Neutrophil (primary cell): ENCODE measurements around the gene MRPL39.

Experiments
- H3K27ac ChIP-seq: fragments of 200-600 bp; sonication (generic); 2 replicates; pipeline ENCODE4 v1.5.1; 2016; ENCODE audit warnings: mild to moderate bottlenecking, moderate library complexity
- H3K27me3 ChIP-seq: fragments of 200-600 bp; sonication (generic); 2 replicates; pipeline ENCODE4 v1.6.0; 2016; ENCODE audit warnings: mild to moderate bottlenecking
- H3K36me3 ChIP-seq: fragments of 200-600 bp; sonication (generic); 2 replicates; pipeline ENCODE4 v1.5.1; 2017
- H3K4me1 ChIP-seq, 2 experiments: fragments of 200-600 bp in 1 of 2; sonication (generic) in 1 of 2; 1 replicate in 1 of 2; 2 replicates in 1 of 2; pipeline versions ENCODE4 v1.5.1 to v1.6.1; 2013 to 2016; ENCODE audit warnings: low read depth in 1 of 2, low read length in 1 of 2, mild to moderate bottlenecking in 1 of 2, moderate library complexity in 1 of 2; ENCODE audit not compliant: control insufficient read depth in 1 of 2, insufficient read depth in 1 of 2
- H3K4me3 ChIP-seq, 2 experiments: fragments of 200-600 bp in 1 of 2; sonication (generic) in 1 of 2; 1 replicate in 1 of 2; 2 replicates in 1 of 2; pipeline ENCODE4 v1.5.1; 2013 to 2016; ENCODE audit warnings: low read depth in 1 of 2, low read length in 1 of 2, mild to moderate bottlenecking in 1 of 2, moderate library complexity in 1 of 2
- H3K9me3 ChIP-seq: fragments of 200-600 bp; sonication (generic); 2 replicates; pipeline ENCODE4 v1.5.1; 2016
- TF ChIP-seq, protein P1 (sequence below): fragments of 200-600 bp; sonication (generic); IDR thresholded peaks from 2 replicates; pipeline ENCODE4 v1.5.1; 2016; ENCODE audit warnings: antibody characterized with exemption

Gene MRPL39

DNA sequence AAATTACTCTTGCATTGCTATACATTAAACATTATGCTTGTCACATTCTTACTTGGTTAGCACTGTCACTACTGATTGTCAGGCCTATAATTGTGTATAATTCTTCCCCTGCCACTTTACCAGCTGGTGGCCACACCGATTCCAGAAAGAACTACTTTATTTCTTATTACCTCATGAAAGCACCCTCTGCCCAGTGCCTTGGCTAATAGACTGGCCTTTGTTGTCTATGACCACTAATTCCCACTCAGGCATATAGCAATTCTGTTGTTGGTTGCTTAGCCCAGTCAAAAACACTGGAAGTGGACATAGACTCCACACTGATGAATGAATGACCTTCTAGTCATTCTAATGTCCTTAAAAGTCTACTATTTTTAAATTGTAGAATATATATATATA lies 35.6 kb downstream of the MRPL39 start:
- no peaks in the 10 kb centered on the region for H3K27me3 ChIP-seq
- no peaks in the 10 kb centered on the region for H3K9me3 ChIP-seq
- TF ChIP-seq, protein P1, sequence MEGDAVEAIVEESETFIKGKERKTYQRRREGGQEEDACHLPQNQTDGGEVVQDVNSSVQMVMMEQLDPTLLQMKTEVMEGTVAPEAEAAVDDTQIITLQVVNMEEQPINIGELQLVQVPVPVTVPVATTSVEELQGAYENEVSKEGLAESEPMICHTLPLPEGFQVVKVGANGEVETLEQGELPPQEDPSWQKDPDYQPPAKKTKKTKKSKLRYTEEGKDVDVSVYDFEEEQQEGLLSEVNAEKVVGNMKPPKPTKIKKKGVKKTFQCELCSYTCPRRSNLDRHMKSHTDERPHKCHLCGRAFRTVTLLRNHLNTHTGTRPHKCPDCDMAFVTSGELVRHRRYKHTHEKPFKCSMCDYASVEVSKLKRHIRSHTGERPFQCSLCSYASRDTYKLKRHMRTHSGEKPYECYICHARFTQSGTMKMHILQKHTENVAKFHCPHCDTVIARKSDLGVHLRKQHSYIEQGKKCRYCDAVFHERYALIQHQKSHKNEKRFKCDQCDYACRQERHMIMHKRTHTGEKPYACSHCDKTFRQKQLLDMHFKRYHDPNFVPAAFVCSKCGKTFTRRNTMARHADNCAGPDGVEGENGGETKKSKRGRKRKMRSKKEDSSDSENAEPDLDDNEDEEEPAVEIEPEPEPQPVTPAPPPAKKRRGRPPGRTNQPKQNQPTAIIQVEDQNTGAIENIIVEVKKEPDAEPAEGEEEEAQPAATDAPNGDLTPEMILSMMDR: no peak
- no peaks in the 10 kb centered on the region for H3K36me3 ChIP-seq
- no peak overlapping the region for H3K4me3 ChIP-seq
- no peak overlapping the region for H3K27ac ChIP-seq
- H3K4me1 ChIP-seq: no peaks in the 10 kb centered on the region

DNA sequence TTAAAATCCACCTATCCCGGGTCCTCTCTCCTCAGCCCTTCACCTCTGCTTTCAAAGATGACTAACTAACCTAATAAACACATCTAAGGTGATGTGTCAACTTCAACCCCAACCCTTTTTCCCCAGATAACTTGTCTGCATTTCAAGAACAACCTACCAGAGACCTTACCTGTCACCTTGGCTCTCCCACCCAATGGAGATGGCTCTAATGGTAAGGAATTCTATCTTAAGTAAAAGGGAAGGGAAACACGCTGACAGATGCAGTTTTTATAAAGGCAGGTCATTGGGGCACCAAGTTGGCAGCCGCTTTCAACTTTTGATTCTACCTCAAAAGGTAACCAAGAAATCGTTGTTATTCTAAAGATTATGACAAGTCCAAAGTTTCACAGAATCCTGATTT lies 37.6 kb downstream of the MRPL39 start:
- no peaks in the 10 kb centered on the region for H3K4me1 ChIP-seq
- TF ChIP-seq, protein P1: no peak

DNA sequence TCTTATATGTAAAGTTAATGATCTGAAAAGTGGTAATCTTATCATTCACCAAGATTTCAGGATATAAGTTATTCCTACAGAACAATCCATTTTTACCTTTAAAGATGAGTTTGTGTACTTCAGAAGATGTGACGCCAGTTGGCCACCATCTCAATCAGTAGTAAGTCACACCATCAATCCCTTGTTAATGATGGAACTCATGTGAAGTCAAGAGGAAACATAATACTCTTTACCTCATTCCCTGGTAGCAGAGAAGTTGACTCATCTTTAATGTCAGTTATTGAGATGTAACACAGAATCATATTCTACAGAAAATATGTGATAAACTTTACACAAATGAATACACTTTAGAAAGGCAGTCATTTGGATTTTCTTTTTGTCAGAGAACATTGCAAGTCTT lies 38.2 kb downstream of the MRPL39 start:
- H3K9me3 ChIP-seq: no peaks in the 10 kb centered on the region
- no peak overlapping the region for H3K27ac ChIP-seq
- no peak overlapping the region for H3K4me3 ChIP-seq
- no peaks in the 10 kb centered on the region for H3K36me3 ChIP-seq
- no peaks in the 10 kb centered on the region for H3K4me1 ChIP-seq
- H3K27me3 ChIP-seq: no peaks in the 10 kb centered on the region
- TF ChIP-seq, protein P1: no peak

More for the DNA sequence above, 37.6 kb downstream of the MRPL39 start:
- H3K4me3 ChIP-seq: no peak overlapping the region
- no peaks in the 10 kb centered on the region for H3K9me3 ChIP-seq
- no peaks in the 10 kb centered on the region for H3K27me3 ChIP-seq
- H3K27ac ChIP-seq: no peak overlapping the region
- H3K36me3 ChIP-seq: no peaks in the 10 kb centered on the region

DNA sequence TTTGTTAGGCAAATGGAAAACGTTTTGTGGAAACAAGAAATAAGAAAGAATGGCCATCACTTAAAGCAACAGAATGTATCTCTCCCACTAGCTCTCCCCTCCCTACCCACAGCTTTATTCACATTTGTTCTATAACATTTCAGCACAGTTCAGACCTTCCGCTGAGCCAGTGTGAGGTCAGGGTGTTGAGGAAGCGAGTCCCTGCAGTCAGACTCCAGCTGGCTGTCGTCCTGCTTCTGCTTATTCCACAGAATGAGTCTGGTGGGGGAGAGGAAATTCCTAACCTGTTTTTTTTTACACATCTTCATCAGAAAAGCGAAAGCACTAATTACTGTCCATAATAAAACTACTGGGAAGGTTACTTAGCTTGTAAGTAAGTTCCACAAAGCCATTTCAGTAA lies 39.0 kb downstream of the MRPL39 start:
- Histone ChIP-seq H3K27ac (no peak overlapping the region), H3K27me3 (peaks cover 7% of the 10 kb centered on the region), H3K4me1 (no peaks in the 10 kb centered on the region), H3K9me3 (no peaks in the 10 kb centered on the region), H3K36me3 (no peaks in the 10 kb centered on the region), H3K4me3 (no peak overlapping the region)
- TF ChIP-seq, protein P1: no peak

DNA sequence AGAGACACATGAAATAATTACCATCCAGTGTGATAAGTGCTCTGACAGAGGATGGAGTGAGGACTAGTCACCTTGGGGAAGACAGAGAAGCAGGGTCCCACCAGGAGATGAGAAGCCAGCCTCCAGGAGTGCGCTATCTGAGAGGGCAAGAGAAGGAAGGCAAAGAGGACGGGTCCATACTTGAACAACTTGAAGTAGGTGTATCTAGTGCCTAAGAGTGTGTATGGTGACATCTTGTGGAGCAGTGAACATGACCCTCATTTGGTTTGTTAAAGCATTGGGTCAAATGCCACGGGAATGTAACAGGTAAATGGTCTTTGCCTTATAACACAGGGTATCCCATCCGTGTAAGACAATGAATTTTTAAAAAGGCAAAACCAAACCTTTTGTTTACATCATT lies 39.8 kb downstream of the MRPL39 start:
- Histone ChIP-seq H3K27ac (no peak overlapping the region), H3K9me3 (no peaks in the 10 kb centered on the region), H3K27me3 (peaks cover 15% of the 10 kb centered on the region), H3K4me3 (no peak overlapping the region), H3K36me3 (no peaks in the 10 kb centered on the region), H3K4me1 (peaks cover 3% of the 10 kb centered on the region in 2 experiments)
- TF ChIP-seq, protein P1: no peak

DNA sequence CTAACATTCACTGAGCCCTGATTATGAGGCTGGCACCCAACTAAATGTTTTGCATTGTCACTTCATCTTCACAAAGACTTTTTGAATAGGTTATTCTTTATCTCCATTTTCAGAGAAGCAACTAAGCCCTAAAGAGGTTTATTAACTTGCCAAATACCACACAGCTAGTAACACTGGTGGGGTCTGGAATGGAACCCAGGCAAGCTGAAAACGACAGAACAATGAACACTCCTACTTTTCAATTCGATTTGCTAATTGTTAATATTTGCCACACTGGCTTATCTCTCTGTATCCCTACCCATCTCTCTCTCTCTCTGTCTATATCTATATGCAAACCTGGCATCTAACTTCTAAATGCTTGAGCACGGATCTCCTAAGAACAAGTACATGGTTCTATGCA lies 40.6 kb downstream of the MRPL39 start:
- peaks cover 7 to 10% of the 10 kb centered on the region in 2 experiments for H3K4me1 ChIP-seq
- H3K4me3 ChIP-seq: no peak overlapping the region
- no peaks in the 10 kb centered on the region for H3K36me3 ChIP-seq
- no peak overlapping the region for H3K27ac ChIP-seq
- TF ChIP-seq, protein P1: no peak
- no peaks in the 10 kb centered on the region for H3K9me3 ChIP-seq
- peaks cover 23% of the 10 kb centered on the region for H3K27me3 ChIP-seq
